Upper lobe of left lung (tissue), 6 donors: ENCODE data around the gene CRTC1. TPM values are rescaled to one million over a fixed set of nuclear protein-coding genes. Genes with fewer than 3 reads are reported as not detected.
A peak's percentile ranks its signal among the peaks of the same experiment; 100 is the strongest.

Source experiments
- ATAC-seq, 2 donors: fragments of 200-7000 bp; cut with Tn5 transposase; one replicate each; pipeline ENCODE4 v1.9.1; 2022; ENCODE audit warnings: mild to moderate bottlenecking in 2 of 2, moderate library complexity in 2 of 2; ENCODE audit not compliant: low FRiP score in 2 of 2
- DNase-seq, 2 donors: peaks; one replicate each; pipeline ENCODE4 v3.0.0-alpha.2; 2019 to 2020
- H3K27ac ChIP-seq, 4 donors: fragments of 200-600 bp; sonication (generic); one replicate each; pipeline ENCODE4 v1.5.1; 2016 to 2019
- H3K27me3 ChIP-seq, 4 donors: fragments of 200-600 bp; sonication (generic); one replicate each; pipeline ENCODE4 v1.5.1; 2017 to 2019
- H3K36me3 ChIP-seq, 4 donors: fragments of 200-600 bp; sonication (generic); one replicate each; pipeline ENCODE4 v1.5.1; 2016 to 2019
- H3K4me1 ChIP-seq, 4 donors: fragments of 200-600 bp; sonication (generic); one replicate each; pipeline ENCODE4 v1.5.1; 2018 to 2019
- H3K4me3 ChIP-seq, 4 donors: fragments of 200-600 bp; sonication (generic); one replicate each; pipeline ENCODE4 v1.5.1; 2017 to 2019; ENCODE audit warnings: mild to moderate bottlenecking in 2 of 4, moderate library complexity in 1 of 4
- H3K9me3 ChIP-seq, 4 donors: fragments of 200-600 bp; sonication (generic); one replicate each; pipeline ENCODE4 v1.5.1; 2018 to 2019
- EP300 ChIP-seq, 4 donors: sonication (generic); formaldehyde crosslinking; IDR thresholded peaks; one replicate each; pipeline ENCODE4 v1.5.1; 2017; ENCODE audit warnings: antibody characterized with exemption in 4 of 4, control low read depth in 2 of 4
- POLR2A ChIP-seq, 4 donors: fragments of 450-650 bp; IDR thresholded peaks; one replicate each; pipeline ENCODE4 v1.5.1; 2016 to 2017; ENCODE audit warnings: antibody characterized with exemption in 4 of 4, mild to moderate bottlenecking in 2 of 4
- POLR2AphosphoS5 ChIP-seq, 2 donors: sonication (generic); formaldehyde crosslinking; IDR thresholded peaks; one replicate each; pipeline ENCODE4 v1.5.1; 2017; ENCODE audit warnings: antibody characterized with exemption in 2 of 2
- WGBS, 2 donors: methylation state at CpG; one replicate each; pipeline ENCODE4 v1.1.5; 2017 to 2018; 5-methylcytosine and 5-hydroxymethylcytosine counted together
- total RNA-seq, 6 donors: library from RNA; depleted of rRNA in 4 of 6; stranded (reverse); fragments of >200 nt in 4 of 6; gene quantifications; one replicate each; pipeline versions ENCODE4 v1.1.0 to v1.2.1, GENCODE V29; 2016 to 2021
- TF ChIP-seq, protein P1 (sequence below), 6 experiments: fragments of 450-650 bp in 4 of 6; fragments of 200-600 bp in 2 of 6; sonication (generic) in 2 of 6; IDR thresholded peaks; one replicate each; pipeline ENCODE4 v1.5.1; 2016 to 2019; ENCODE audit warnings: antibody characterized with exemption in 6 of 6
- donor health status: DM: no; HTN: no; CAD: no; lungs with moderate emphysema.
- donor health status: DM: no; HTN: yes; CAD: no; lungs with severe emphysema.

CRTC1 gene
- total RNA-seq, 6 donors from 2014 or later: 5.9 to 27.2 (median 15.6) TPM

DNA sequence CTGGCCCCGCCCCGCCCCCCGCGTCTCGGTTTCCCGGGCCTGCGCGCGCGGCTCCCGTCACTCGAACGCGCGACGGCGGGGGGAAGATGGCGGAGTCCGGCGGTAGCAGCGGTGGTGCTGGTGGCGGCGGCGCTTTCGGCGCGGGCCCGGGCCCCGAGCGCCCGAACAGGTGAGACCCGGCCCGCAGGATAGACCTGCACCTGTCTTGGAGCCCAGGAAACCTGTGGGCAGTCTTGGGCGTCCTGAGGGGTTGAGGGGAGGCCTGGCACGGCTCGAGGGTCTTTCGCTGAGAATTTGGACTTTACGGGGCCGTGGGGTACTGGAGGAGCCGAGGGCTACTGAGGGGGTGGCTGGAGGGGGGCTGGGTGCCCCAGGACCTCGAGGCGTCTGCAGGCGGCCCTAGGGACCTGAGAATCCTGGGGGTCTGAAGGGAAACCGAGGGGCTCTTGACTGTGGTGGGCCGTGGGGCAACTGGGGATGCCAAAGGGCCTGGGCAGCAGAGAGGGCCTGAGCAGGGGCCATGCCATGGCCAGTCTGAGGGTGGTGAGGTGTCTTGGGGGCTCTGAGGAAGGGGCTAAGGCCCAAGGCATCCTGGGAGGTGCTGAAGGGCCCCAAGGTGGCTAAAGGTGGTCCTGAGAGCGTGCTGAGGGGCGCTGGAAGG lies 46.4 kb upstream of the CRTC1 start, which contains the start of gene KLHL26:
Gene KLHL26, plus strand, starts transcription at position 60 of the 661 bp plus-strand sequence. Its CDS starts 27 bp downstream, at position 87.
- peak in 2 of 4 donors; percentile 42 to 76 for TF ChIP-seq POLR2A (IDR thresholded peaks at IDR 0.05)
- peak; percentile 30 to 91 for TF ChIP-seq POLR2AphosphoS5 (IDR thresholded peaks at IDR 0.05)
- TF ChIP-seq EP300 (IDR thresholded peaks at IDR 0.05): no peak
- TF ChIP-seq, protein P1, sequence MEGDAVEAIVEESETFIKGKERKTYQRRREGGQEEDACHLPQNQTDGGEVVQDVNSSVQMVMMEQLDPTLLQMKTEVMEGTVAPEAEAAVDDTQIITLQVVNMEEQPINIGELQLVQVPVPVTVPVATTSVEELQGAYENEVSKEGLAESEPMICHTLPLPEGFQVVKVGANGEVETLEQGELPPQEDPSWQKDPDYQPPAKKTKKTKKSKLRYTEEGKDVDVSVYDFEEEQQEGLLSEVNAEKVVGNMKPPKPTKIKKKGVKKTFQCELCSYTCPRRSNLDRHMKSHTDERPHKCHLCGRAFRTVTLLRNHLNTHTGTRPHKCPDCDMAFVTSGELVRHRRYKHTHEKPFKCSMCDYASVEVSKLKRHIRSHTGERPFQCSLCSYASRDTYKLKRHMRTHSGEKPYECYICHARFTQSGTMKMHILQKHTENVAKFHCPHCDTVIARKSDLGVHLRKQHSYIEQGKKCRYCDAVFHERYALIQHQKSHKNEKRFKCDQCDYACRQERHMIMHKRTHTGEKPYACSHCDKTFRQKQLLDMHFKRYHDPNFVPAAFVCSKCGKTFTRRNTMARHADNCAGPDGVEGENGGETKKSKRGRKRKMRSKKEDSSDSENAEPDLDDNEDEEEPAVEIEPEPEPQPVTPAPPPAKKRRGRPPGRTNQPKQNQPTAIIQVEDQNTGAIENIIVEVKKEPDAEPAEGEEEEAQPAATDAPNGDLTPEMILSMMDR (IDR thresholded peaks at IDR 0.05): no peak
- ATAC-seq (no peak), DNase-seq (peak in 1 of 2 donors; percentile 99)
- peak within 1 kb of the TSS; percentile 65 to 95 (median 82) for H3K4me3 ChIP-seq
- no peaks in the 10 kb centered on the region for H3K27me3 ChIP-seq
- H3K27ac ChIP-seq: peak within 1 kb of the TSS; percentile 83 to 94 (median 89)
- peaks cover 5 to 37% (median 27%) of the 10 kb centered on the region in 4 donors for H3K4me1 ChIP-seq
- no peaks in the 10 kb centered on the region for H3K9me3 ChIP-seq
- H3K36me3 ChIP-seq: no peaks in the 10 kb centered on the region
- 14 to 31% methylated on average over 10 to 44 of the region's 47 CpGs for WGBS, 2 donors

DNA sequence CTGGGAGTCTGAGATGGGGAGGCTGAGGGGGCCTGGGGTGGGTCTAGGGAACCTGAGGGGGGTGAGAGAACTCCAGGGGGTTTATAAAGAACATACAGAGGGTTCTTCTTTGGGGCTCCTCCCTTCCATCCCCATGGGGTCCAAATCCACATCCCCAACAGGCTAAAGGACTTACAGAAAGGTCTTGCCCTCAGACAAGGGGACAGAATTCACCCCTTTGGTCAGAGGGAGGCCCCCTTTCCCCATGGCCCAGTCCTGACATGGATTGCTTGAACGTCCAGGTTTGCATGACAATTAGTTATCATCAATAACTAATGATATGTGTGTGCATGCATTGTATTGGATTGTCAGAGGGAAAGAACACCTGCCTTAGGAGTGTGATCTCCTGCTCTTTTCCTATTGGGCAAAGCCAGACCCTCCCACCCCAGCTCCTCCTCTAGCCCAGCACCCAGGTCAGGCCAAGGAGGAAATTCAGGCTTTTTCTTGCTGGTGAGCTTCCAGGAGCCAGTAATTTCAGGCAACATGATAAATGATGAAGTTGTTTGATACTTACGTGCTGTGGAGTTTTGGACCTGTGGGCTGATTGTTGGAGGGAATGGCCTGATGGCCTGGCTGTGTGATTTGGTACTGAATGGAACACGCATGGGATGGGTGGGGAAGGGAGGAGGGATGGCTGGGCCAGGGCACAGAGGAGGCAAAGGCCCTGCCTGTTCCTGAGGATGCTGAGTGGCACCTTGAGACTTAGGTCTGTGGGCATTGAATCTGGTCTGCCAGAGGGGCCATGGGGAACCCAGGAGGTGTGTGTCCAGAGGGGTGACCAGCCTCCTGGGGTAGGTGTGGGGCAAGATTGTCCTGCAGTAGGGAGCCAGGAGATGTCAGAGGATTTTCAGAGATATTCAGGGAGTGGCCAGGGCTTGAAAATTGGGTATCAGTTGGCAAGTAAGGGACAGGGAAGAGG lies 45.5 kb upstream of the CRTC1 start:
- no peak for ATAC-seq
- peak in 1 of 2 donors; percentile 69 for DNase-seq
- 26 to 33% methylated on average over 3 of the region's 3 CpGs for WGBS, 2 donors

GRCh38 chr19:18639706-18640243 lies 43.7 kb upstream of the CRTC1 start:
- no peaks in the 10 kb centered on the region for H3K9me3 ChIP-seq
- no peak overlapping the region for H3K27ac ChIP-seq
- no peaks in the 10 kb centered on the region for H3K36me3 ChIP-seq
- no peaks in the 10 kb centered on the region for H3K27me3 ChIP-seq
- ATAC-seq: no peak
- H3K4me1 ChIP-seq: peaks cover 8 to 41% (median 30%) of the 10 kb centered on the region in 4 donors
- 63 to 67% methylated on average over 8 of the region's 8 CpGs for WGBS, 2 donors
- DNase-seq: no peak
- TF ChIP-seq, protein P1 (IDR thresholded peaks at IDR 0.05): no peak
- TF ChIP-seq POLR2A (IDR thresholded peaks at IDR 0.05): no peak
- no peak for TF ChIP-seq POLR2AphosphoS5 (IDR thresholded peaks at IDR 0.05)
- H3K4me3 ChIP-seq: no peak overlapping the region

More for the DNA sequence above, 45.5 kb upstream of the CRTC1 start:
- peaks cover 5 to 37% (median 27%) of the 10 kb centered on the region in 4 donors for H3K4me1 ChIP-seq
- peak overlapping the region; percentile 83 to 94 (median 89) for H3K27ac ChIP-seq
- H3K27me3 ChIP-seq: no peaks in the 10 kb centered on the region
- no peak for TF ChIP-seq POLR2A (IDR thresholded peaks at IDR 0.05)
- H3K4me3 ChIP-seq: peak overlapping the region in 3 of 4 donors; percentile 65 to 95 (median 83)
- no peaks in the 10 kb centered on the region for H3K36me3 ChIP-seq
- H3K9me3 ChIP-seq: no peaks in the 10 kb centered on the region

DNA sequence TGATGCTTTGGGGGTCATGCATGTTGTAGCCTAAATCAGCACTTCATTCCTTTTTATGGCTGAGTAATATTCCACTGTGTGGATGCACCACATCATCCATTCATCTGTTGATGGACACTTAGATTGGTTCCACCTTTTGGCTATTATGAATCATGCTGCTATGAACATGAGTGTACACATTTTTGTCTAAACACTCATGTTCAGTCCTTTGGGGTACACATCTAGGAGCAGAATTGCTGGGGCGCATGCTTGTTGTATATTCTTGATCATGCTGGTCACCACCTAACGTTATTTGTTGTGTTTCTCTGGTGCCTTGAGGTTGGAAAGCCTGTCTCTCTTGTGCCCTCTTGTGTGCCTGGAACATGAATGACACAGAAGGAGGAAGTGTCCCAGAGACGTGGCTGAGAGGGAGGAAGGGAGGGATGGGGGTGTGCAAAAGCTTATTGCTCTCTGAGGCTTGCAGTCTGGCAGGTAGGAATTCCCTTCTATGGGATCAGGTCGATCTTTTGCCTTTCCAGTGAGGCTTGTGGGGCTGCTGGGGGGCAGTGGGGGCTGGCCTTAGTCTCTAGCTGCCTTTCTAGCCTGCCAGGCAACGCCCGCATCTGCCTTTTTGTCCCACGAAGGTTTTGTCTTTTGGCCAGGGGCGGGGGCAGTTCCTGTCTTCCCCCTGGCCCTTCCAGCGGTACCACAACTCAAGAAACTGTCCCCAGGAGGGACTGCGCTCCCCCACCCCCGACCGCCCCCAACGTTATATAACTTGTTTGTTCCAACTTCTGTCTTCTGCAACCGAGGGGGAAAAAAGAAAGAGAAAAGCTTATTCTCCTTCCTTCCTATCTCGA lies 39.1 kb upstream of the CRTC1 start:
- no peaks in the 10 kb centered on the region for H3K36me3 ChIP-seq
- no peaks in the 10 kb centered on the region for H3K27me3 ChIP-seq
- H3K4me3 ChIP-seq: no peak overlapping the region
- ATAC-seq (peak in 1 of 2 donors; percentile 56), DNase-seq (peak in 1 of 2 donors; percentile 54)
- no peak overlapping the region for H3K27ac ChIP-seq
- no peaks in the 10 kb centered on the region for H3K9me3 ChIP-seq
- H3K4me1 ChIP-seq: peaks cover 16 to 26% (median 19%) of the 10 kb centered on the region in 4 donors
- WGBS, 2 donors: 49 to 54% methylated on average over 15 of the region's 15 CpGs
- TF ChIP-seq, protein P1 (IDR thresholded peaks at IDR 0.05): peak in 1 of 6 experiments; percentile 12
- no peak for TF ChIP-seq EP300 (IDR thresholded peaks at IDR 0.05)
